Psoas muscle (tissue), 8 donors: ENCODE measurements around the gene GGT7. TPM values are rescaled to one million over a fixed set of nuclear protein-coding genes. Genes with fewer than 3 reads are reported as not detected.

Experiments used
- ATAC-seq, 4 donors: fragments of 200-7000 bp; cut with Tn5 transposase; one replicate each; pipeline ENCODE4 v1.9.1; 2020; ENCODE audit warnings: moderate library complexity in 3 of 4, mild to moderate bottlenecking in 2 of 4
- DNase-seq, 2 donors: peaks; one replicate each; pipeline ENCODE4 v3.0.0-alpha.2; 2020
- H3K27ac ChIP-seq: fragments of 200-600 bp; one replicate; pipeline ENCODE4 v1.8.0; 2022
- H3K27me3 ChIP-seq, 3 donors: fragments of 200-600 bp in 1 of 3; one replicate each; pipeline versions ENCODE4 v1.6.1 to v1.8.0; 2013 to 2022; ENCODE audit warnings: low read length in 2 of 3, mild to moderate bottlenecking in 2 of 3, moderate library complexity in 1 of 3; ENCODE audit not compliant: insufficient read depth in 3 of 3
- H3K36me3 ChIP-seq, 2 donors: fragments of 200-600 bp in 1 of 2; one replicate each; pipeline versions ENCODE4 v1.6.1 to v1.8.0; 2013 to 2022; ENCODE audit warnings: low read depth in 1 of 2, mild to moderate bottlenecking in 1 of 2, moderate library complexity in 1 of 2; ENCODE audit not compliant: insufficient read depth in 1 of 2
- H3K4me1 ChIP-seq: fragments of 200-600 bp; one replicate; pipeline ENCODE4 v1.8.0; 2022
- H3K4me3 ChIP-seq: fragments of 200-600 bp; one replicate; pipeline ENCODE4 v1.8.0; 2022; ENCODE audit warnings: mild to moderate bottlenecking
- H3K9me3 ChIP-seq: fragments of 200-600 bp; one replicate; pipeline ENCODE4 v1.8.0; 2022
- CTCF ChIP-seq: fragments of 200-600 bp; IDR thresholded peaks from one replicate; pipeline ENCODE4 v1.8.0; 2022; ENCODE audit warnings: antibody characterized with exemption
- WGBS, 3 donors: extraction: QIAGEN DNeasy Blood & Tissue Kit; methylation state at CpG; one replicate each; pipeline versions ENCODE4 v1.1.6 to v1.1.7; 2013; 5-methylcytosine and 5-hydroxymethylcytosine counted together
- intact Hi-C, 2 donors: fragments of 100-400 bp; cut with DNase I; formaldehyde crosslinking; loops; one replicate each; pipeline versions ENCODE4 v1.11.0 to v1.14.2; 2022
- polyA plus RNA-seq, 3 donors: library from polyadenylated mRNA; stranded (reverse); fragments of 200-250 nt; gene quantifications; one replicate each; pipeline ENCODE4 v1.2.3, GENCODE V29; 2013
- total RNA-seq, 4 donors: library from RNA; stranded (reverse); fragmentation: NEBNext Ultra II Directional in 2 of 4; extraction: Animal tissue kit (Norgen Biotek cat#: 25700) in 2 of 4; gene quantifications; one replicate each; pipeline versions ENCODE4 v1.2.1 to v1.2.4, GENCODE V29; 2021 to 2023
- donor health status: healthy with polysubstance abuse.
- donor health status: DM: no; HTN: no; CAD: no; lungs with moderate emphysema.
- donor health status: Bipolar disorder and iron deficiency.
- donor health status: healthy.
- donor health status: DM: yes; HTN: yes; CAD: no.
- donor health status: DM: no; HTN: no; CAD: no.
- donor health status: DM: no; HTN: no; CAD: no.
- donor health status: DM: yes; HTN: yes; CAD: no.

The GGT7 gene
- total and polyA plus RNA-seq, 7 donors: 4.8 to 36.2 (median 28.0) TPM

- Histone ChIP-seq H3K36me3 (peaks cover 0 to 11% of the 10 kb centered on the region in 2 donors), H3K4me1 (peaks cover 56% of the 10 kb centered on the region), H3K27ac (peak overlapping the region; percentile 69), H3K27me3 (no peaks in the 10 kb centered on the region), H3K9me3 (no peaks in the 10 kb centered on the region), H3K4me3 (no peak overlapping the region)
- intact Hi-C loops: loop anchor here in 1 of 2 donors (5.0 kb wide), 1 partner anchor 46 kb away; no protein-coding TSS in a partner anchor
- DNase-seq: no peak
- TF ChIP-seq CTCF: no peak
- peak; percentile 22 to 57 (median 39) for ATAC-seq
- WGBS, 3 donors: 87 to 90% (median 88%) methylated on average over 2 of the region's 2 CpGs
These were observed 18.8 kb upstream of the GGT7 start for GRCh38 chr20:34891166-34892062.

GRCh38 chr20:34888468-34888867 is 15.8 kb upstream of the GGT7 start:
- no peak for TF ChIP-seq CTCF
- ATAC-seq (peak in 2 of 4 donors; percentile 6 to 24), DNase-seq (no peak)
- no peaks in the 10 kb centered on the region for H3K27me3 ChIP-seq
- H3K9me3 ChIP-seq: no peaks in the 10 kb centered on the region
- H3K4me1 ChIP-seq: peaks cover 43% of the 10 kb centered on the region
- intact Hi-C loops: no loop called here
- peak overlapping the region; percentile 70 for H3K27ac ChIP-seq
- H3K36me3 ChIP-seq: peaks cover 0 to 41% of the 10 kb centered on the region in 2 donors
- no peak overlapping the region for H3K4me3 ChIP-seq
- 58 to 74% (median 60%) methylated on average over 1 of the region's 1 CpG for WGBS, 3 donors

GRCh38 chr20:34887023-34887422 is 14.4 kb upstream of the GGT7 start:
- WGBS, 3 donors: 11 to 17% (median 11%) methylated on average over 3 of the region's 3 CpGs
- no peak for TF ChIP-seq CTCF
- Histone ChIP-seq H3K27ac (peak overlapping the region; percentile 70), H3K9me3 (no peaks in the 10 kb centered on the region), H3K4me3 (no peak overlapping the region), H3K36me3 (peaks cover 0 to 49% of the 10 kb centered on the region in 2 donors), H3K27me3 (no peaks in the 10 kb centered on the region), H3K4me1 (peaks cover 50% of the 10 kb centered on the region)
- DNase-seq (no peak), ATAC-seq (no peak)
- intact Hi-C loops: no loop called here

GRCh38 chr20:34886122-34886521 is 13.5 kb upstream of the GGT7 start:
- Histone ChIP-seq H3K4me1 (peaks cover 45% of the 10 kb centered on the region), H3K27ac (no peak overlapping the region), H3K4me3 (no peak overlapping the region), H3K9me3 (no peaks in the 10 kb centered on the region), H3K36me3 (peaks cover 0 to 54% of the 10 kb centered on the region in 2 donors), H3K27me3 (no peaks in the 10 kb centered on the region)
- no peak for TF ChIP-seq CTCF
- intact Hi-C loops: no loop called here
- no peak for ATAC-seq
- DNase-seq: no peak
- 93 to 95% (median 94%) methylated on average over 3 of the region's 3 CpGs for WGBS, 3 donors
